K562 (cell line): ENCODE data around the gene HAUS7. TPM values are rescaled to one million over a fixed set of nuclear protein-coding genes. Genes with fewer than 3 reads are reported as not detected.

Source experiments
- CBFB ChIP-seq: sonication (generic); formaldehyde crosslinking; IDR thresholded peaks from 2 replicates; pipeline ENCODE4 v1.4.0; 2020; ENCODE audit warnings: mild to moderate bottlenecking, missing genetic modification reagents
- FOXP1 ChIP-seq: sonication (generic); formaldehyde crosslinking; IDR thresholded peaks from 2 replicates; pipeline ENCODE4 v1.8.0; 2022; ENCODE audit warnings: mild to moderate bottlenecking, missing genetic modification reagents
- HMGXB4 ChIP-seq: sonication (generic); formaldehyde crosslinking; IDR thresholded peaks from 2 replicates; pipeline ENCODE4 v1.8.1; 2023; ENCODE audit warnings: mild to moderate bottlenecking, missing genetic modification reagents
- LEF1 ChIP-seq: fragments of 450-650 bp; IDR thresholded peaks from 2 replicates; pipeline ENCODE4 v1.6.1; 2016; ENCODE audit warnings: mild to moderate bottlenecking
- TFAP4 ChIP-seq: sonication (generic); formaldehyde crosslinking; IDR thresholded peaks from 2 replicates; pipeline ENCODE4 v1.8.0; 2022; ENCODE audit warnings: missing genetic modification reagents, mild to moderate bottlenecking, moderate library complexity, borderline replicate concordance
- VEZF1 ChIP-seq: fragments of 200-800 bp; sonication (Bioruptor generic); IDR thresholded peaks from 2 replicates; pipeline ENCODE4 v1.6.1; 2017; ENCODE audit warnings: missing genetic modification characterization, missing compliant biosample characterization
- ZBTB11 ChIP-seq, 3 experiments: fragments of 200-800 bp in 1 of 3; fragments of 250-450 bp in 1 of 3; fragments of 450-650 bp in 1 of 3; sonication (Bioruptor Pico) in 1 of 3; sonication (Bioruptor generic) in 1 of 3; formaldehyde crosslinking in 1 of 3; IDR thresholded peaks; 2 replicates each; pipeline versions ENCODE4 v1.6.1 to v1.8.0; 2016 to 2022; ENCODE audit warnings: mild to moderate bottlenecking in 2 of 3, missing genetic modification characterization in 2 of 3, missing compliant biosample characterization in 1 of 3, moderate library complexity in 1 of 3
- ZBTB17 ChIP-seq: fragments of 450-650 bp; formaldehyde crosslinking; IDR thresholded peaks from 2 replicates; pipeline ENCODE4 v1.4.0; 2020; ENCODE audit warnings: mild to moderate bottlenecking
- ZEB2 ChIP-seq: fragments of 450-650 bp; IDR thresholded peaks from 2 replicates; pipeline ENCODE4 v1.6.1; 2016
- ZNF24 ChIP-seq: fragments of 450-650 bp; IDR thresholded peaks from 2 replicates; pipeline ENCODE4 v1.6.1; 2016
- ZNF318 ChIP-seq, 2 experiments: fragments of 450-650 bp; IDR thresholded peaks; 2 replicates each; pipeline ENCODE4 v1.6.1; 2016; ENCODE audit warnings: mild to moderate bottlenecking in 2 of 2, borderline replicate concordance in 1 of 2, low read depth in 1 of 2, moderate library complexity in 1 of 2
- polyA plus RNA-seq, 8 experiments: library from polyadenylated mRNA; depleted of rRNA in 4 of 8; stranded (reverse) in 5 of 8; unstranded in 3 of 8; fragments of >200 nt; fragmentation: Nextera tagmentation in 2 of 8; fragmentation: Illumina TruSeq in 1 of 8; extraction: Ambion mirVana in 2 of 8; extraction: Trizol in 1 of 8; gene quantifications; 2 replicates each; pipeline versions ENCODE4 v1.2.1 to v1.2.3, GENCODE V29; 2011 to 2014; ENCODE audit warnings: inconsistent platforms in 1 of 8, missing spikeins in 1 of 8
- total RNA-seq, 7 experiments: library from RNA; depleted of rRNA in 6 of 7; stranded (reverse); fragments of >200 nt in 6 of 7; fragmentation: Illumina TruSeq in 2 of 7; extraction: Trizol in 2 of 7; gene quantifications; 2 replicates each; pipeline versions ENCODE4 v1.2.1 to v1.2.3, GENCODE V29; 2011 to 2021; ENCODE audit warnings: low replicate concordance in 1 of 7

Gene HAUS7
- total and polyA plus RNA-seq, 9 of the 15 experiments (the other 6 are each of a cell fraction or from before 2014, with no cell fraction given) = 10.0 to 94.9 (median 48.8) TPM

DNA sequence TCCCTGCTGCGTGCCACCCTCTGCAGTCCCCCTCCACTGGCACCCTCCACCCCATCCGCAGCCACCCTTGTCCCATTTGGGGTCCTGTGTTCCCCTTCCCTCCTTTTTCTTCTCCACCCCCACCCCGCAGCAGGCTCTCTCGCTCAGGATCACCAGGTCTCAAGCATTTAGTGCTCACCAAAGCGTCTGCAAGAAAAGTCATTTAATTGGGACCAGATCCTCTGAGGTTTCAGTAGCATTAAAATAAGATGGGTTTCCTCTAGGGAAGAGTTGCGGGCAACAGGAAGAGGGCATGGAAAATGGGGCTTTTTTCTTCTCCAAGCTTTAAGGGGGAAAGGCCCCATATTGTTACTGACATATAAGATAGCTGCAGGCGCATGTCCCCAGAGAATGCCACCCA is 4.9 kb upstream of the HAUS7 start (continued):
- TF ChIP-seq ZNF318 (IDR thresholded peaks at IDR 0.05; ENCODE audit: borderline replicate concordance in 1 of 2, low read depth in 1 of 2) (no peak), FOXP1 (CRISPR knock-in tag) (no peak), TFAP4 (CRISPR knock-in tag) (no peak), ZBTB11 (CRISPR knock-in tag; IDR thresholded peaks at IDR 0.05) (no peak), ZEB2 (no peak), ZBTB17 (CRISPR knock-in tag) (no peak), CBFB (CRISPR knock-in tag) (no peak), HMGXB4 (CRISPR knock-in tag) (no peak), ZNF24 (no peak), VEZF1 (CRISPR knock-in tag) (no peak), LEF1 (no peak)
